Measurements from ENCODE around the gene SRPK3.

Gene SRPK3

GRCh38 chrX:153776611-153777045, 4.2 kb upstream of the SRPK3 start:
- no peak for DNase-seq
- peaks cover 13% of the 10 kb centered on the region for H3K4me1 ChIP-seq
- no peak for TF ChIP-seq CTCF (IDR thresholded peaks at IDR 0.05; ENCODE audit: low read depth, low read length)
- H3K27me3 ChIP-seq, result no peaks in the 10 kb centered on the region
- no peaks in the 10 kb centered on the region for H3K36me3 ChIP-seq
- no peaks in the 10 kb centered on the region for H3K9me3 ChIP-seq
- H3K4me3 ChIP-seq (ENCODE audit: low read depth, low read length), result no peak overlapping the region

GRCh38 chrX:153777261-153778090, 3.4 kb upstream of the SRPK3 start:
- no peaks in the 10 kb centered on the region for H3K36me3 ChIP-seq
- no peaks in the 10 kb centered on the region for H3K27me3 ChIP-seq
- peak; percentile 2 for DNase-seq
- TF ChIP-seq CTCF (IDR thresholded peaks at IDR 0.05; ENCODE audit: low read depth, low read length), result no peak
- H3K4me1 ChIP-seq, result peaks cover 19% of the 10 kb centered on the region
- no peaks in the 10 kb centered on the region for H3K9me3 ChIP-seq
- H3K4me3 ChIP-seq (ENCODE audit: low read depth, low read length), result no peak overlapping the region

GRCh38 chrX:153778181-153778580, 2.7 kb upstream of the SRPK3 start:
- H3K4me1 ChIP-seq, result peaks cover 20% of the 10 kb centered on the region
- no peak for TF ChIP-seq CTCF (IDR thresholded peaks at IDR 0.05; ENCODE audit: low read depth, low read length)
- no peaks in the 10 kb centered on the region for H3K9me3 ChIP-seq
- H3K36me3 ChIP-seq, result no peaks in the 10 kb centered on the region
- DNase-seq, result peak; percentile 3
- no peak overlapping the region for H3K4me3 ChIP-seq (ENCODE audit: low read depth, low read length)
- no peaks in the 10 kb centered on the region for H3K27me3 ChIP-seq

- TF ChIP-seq CTCF (IDR thresholded peaks at IDR 0.05; ENCODE audit: low read depth, low read length), result no peak
- no peaks in the 10 kb centered on the region for H3K27me3 ChIP-seq
- no peak for DNase-seq
Measured at GRCh38 chrX:153778684-153779101, 2.1 kb upstream of the SRPK3 start.

GRCh38 chrX:153779891-153780677, 757 bp upstream of the SRPK3 start:
- Histone ChIP-seq H3K9me3 (no peaks in the 10 kb centered on the region), H3K27me3 (no peaks in the 10 kb centered on the region), H3K4me3 (ENCODE audit: low read depth, low read length) (no peak overlapping the region), H3K4me1 (peaks cover 20% of the 10 kb centered on the region), H3K36me3 (no peaks in the 10 kb centered on the region)
- TF ChIP-seq CTCF (IDR thresholded peaks at IDR 0.05; ENCODE audit: low read depth, low read length), result no peak
- no peak for DNase-seq

More at GRCh38 chrX:153778684-153779101, 2.1 kb upstream of the SRPK3 start:
- H3K36me3 ChIP-seq, result no peaks in the 10 kb centered on the region
- no peaks in the 10 kb centered on the region for H3K9me3 ChIP-seq
- no peak overlapping the region for H3K4me3 ChIP-seq (ENCODE audit: low read depth, low read length)
- peaks cover 20% of the 10 kb centered on the region for H3K4me1 ChIP-seq

All from BE2C (cell line).